Pancreas (tissue), 10 donors: ENCODE data around the gene XG. TPM values are rescaled to one million over a fixed set of nuclear protein-coding genes. Genes with fewer than 3 reads are reported as not detected.

Experiments used
- ATAC-seq, 4 donors: fragments of 200-7000 bp; cut with Tn5 transposase; one replicate each; pipeline versions ENCODE4 v1.8.0 to v1.9.1; 2020; ENCODE audit warnings: mild to moderate bottlenecking in 4 of 4, moderate library complexity in 4 of 4
- DNase-seq, 6 donors: peaks; one replicate each; pipeline ENCODE4 v3.0.0-alpha.2; 2020
- FAIRE-seq: peaks from 2 replicates; lab custom pipeline; 2012; peaks lifted over from hg19 to GRCh38; lab: Jason Lieb, UNC
- H3K27ac ChIP-seq, 4 donors: fragments of 200-600 bp; sonication (generic); 1 replicate in 3 of 4; 2 replicates in 1 of 4; pipeline versions ENCODE4 v1.5.0 to v1.8.0; 2020
- H3K27me3 ChIP-seq, 4 donors: fragments of 200-600 bp; one replicate each; pipeline ENCODE4 v1.8.0; 2021
- H3K36me3 ChIP-seq, 3 donors: fragments of 200-600 bp; sonication (generic) in 1 of 3; one replicate each; pipeline versions ENCODE4 v1.5.0 to v1.8.0; 2020 to 2021
- H3K4me1 ChIP-seq, 3 donors: fragments of 200-600 bp; one replicate each; pipeline ENCODE4 v1.8.0; 2021
- H3K4me3 ChIP-seq, 4 donors: fragments of 200-600 bp; sonication (generic) in 2 of 4; one replicate each; pipeline versions ENCODE4 v1.5.0 to v1.8.0; 2020 to 2021
- H3K9me3 ChIP-seq, 4 donors: fragments of 200-600 bp; one replicate each; pipeline ENCODE4 v1.8.0; 2021
- CTCF ChIP-seq, 4 donors: fragments of 200-600 bp; sonication (generic) in 3 of 4; IDR thresholded peaks; one replicate each; pipeline versions ENCODE4 v1.5.0 to v1.8.0; 2021; ENCODE audit warnings: antibody characterized with exemption in 4 of 4
- WGBS, 2 donors: extraction: QIAGEN DNeasy Blood & Tissue Kit; methylation state at CpG; one replicate each; pipeline ENCODE4 v1.1.7; 2013; 5-methylcytosine and 5-hydroxymethylcytosine counted together
- intact Hi-C, 3 donors: fragments of 100-400 bp; cut with DNase I; formaldehyde crosslinking; loops; one replicate each; pipeline versions ENCODE4 v1.11.1 to v1.14.2; 2022
- polyA plus RNA-seq, 2 donors: library from polyadenylated mRNA; stranded (reverse); fragments of 200-250 nt; gene quantifications; one replicate each; pipeline ENCODE4 v1.2.3, GENCODE V29; 2013
- total RNA-seq, 6 donors: library from RNA; stranded (reverse); fragmentation: NEBNext Ultra II Directional in 4 of 6; extraction: Animal tissue kit (Norgen Biotek cat#: 25700) in 4 of 6; gene quantifications; one replicate each; pipeline versions ENCODE4 v1.2.1 to v1.2.4, GENCODE V29; 2021 to 2023
- donor health status: healthy with polysubstance abuse.
- donor health status: DM: no; HTN: no; CAD: no; lungs with moderate emphysema.
- donor health status: DM: no; HTN: no; CAD: no.
- donor health status: control.
- donor health status: control.
- donor health status: Bipolar disorder and iron deficiency.
- donor health status: DM: yes; HTN: yes; CAD: no.
- donor health status: DM: no; HTN: no; CAD: no.
- donor health status: DM: no; HTN: no; CAD: no.
- donor health status: DM: yes; HTN: yes; CAD: no.

The XG gene
- total and polyA plus RNA-seq, 8 donors = 0.11 to 0.38 (median 0.22) TPM; not detected in 4

GRCh38 chrX:2828959-2829411 is 77.1 kb downstream of the XG start:
- no peak for TF ChIP-seq CTCF (IDR thresholded peaks at IDR 0.05)
- H3K36me3 ChIP-seq = no peaks in the 10 kb centered on the region
- intact Hi-C loops = loop anchor here in 1 of 3 donors (10.0 kb wide), 1 partner anchor 184 kb away; no protein-coding TSS in a partner anchor
- H3K27me3 ChIP-seq = no peaks in the 10 kb centered on the region
- WGBS, 2 donors = 0 to 1% methylated on average over 26 to 43 of the region's 44 CpGs
- FAIRE-seq (no peak), ATAC-seq (peak; percentile 60 to 76 (median 70)), DNase-seq (peak in 4 of 6 donors; percentile 22 to 81 (median 52))
- no peaks in the 10 kb centered on the region for H3K9me3 ChIP-seq
- no peak overlapping the region for H3K27ac ChIP-seq
- peak overlapping the region; percentile 18 to 49 (median 34) for H3K4me3 ChIP-seq
- no peaks in the 10 kb centered on the region for H3K4me1 ChIP-seq

DNA sequence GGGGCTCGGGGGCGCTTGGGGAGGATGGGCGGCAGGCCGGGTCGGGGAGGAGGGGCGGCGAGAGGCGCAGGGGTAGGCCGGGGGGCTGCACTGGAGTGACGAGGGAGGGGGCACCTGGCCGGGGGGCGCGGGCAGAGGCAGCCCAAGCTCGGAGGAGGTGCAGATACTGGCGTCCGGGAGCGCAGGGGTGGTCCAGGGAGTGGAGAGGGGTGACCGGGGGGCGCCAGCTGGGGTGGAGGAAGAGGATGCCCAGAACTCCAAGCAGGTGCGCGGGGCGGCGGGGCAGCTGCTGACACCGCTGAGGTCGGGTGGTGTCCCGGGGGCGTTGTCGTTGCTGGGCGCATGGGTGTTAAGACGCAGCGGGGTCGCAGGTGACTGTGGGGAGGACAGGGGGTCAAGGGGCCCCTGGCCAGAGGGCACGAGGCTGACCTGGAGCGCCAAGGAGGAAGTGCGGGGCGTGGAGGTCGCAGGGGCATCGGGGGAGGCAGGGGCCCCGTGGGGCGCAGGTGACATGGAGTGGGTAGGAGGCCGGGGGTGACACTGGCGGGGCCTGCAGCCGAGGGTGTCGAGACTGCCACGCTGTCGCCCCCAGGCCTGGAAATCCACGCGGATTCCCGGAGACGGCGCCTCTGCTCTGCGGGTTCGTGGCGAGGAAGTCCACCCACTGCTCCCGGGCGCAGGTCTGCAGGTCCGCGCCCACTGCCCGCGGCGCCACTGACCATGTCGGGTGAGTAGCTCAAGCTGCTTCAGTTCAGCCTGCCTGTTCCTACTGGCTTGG is 77.8 kb downstream of the XG start:
- FAIRE-seq (no peak), DNase-seq (peak in 4 of 6 donors; percentile 16 to 79 (median 46)), ATAC-seq (peak; percentile 5 to 23 (median 10))
- Histone ChIP-seq H3K4me1 (no peaks in the 10 kb centered on the region), H3K4me3 (peak overlapping the region in 3 of 4 donors; percentile 24 to 49 (median 45)), H3K27me3 (no peaks in the 10 kb centered on the region), H3K27ac (no peak overlapping the region), H3K36me3 (no peaks in the 10 kb centered on the region), H3K9me3 (no peaks in the 10 kb centered on the region)
- 24% methylated on average over 53 to 62 of the region's 62 CpGs for WGBS, 2 donors
- intact Hi-C loops = loop anchor here in 1 of 3 donors (10.0 kb wide), 1 partner anchor 185 kb away; no protein-coding TSS in a partner anchor
- TF ChIP-seq CTCF (IDR thresholded peaks at IDR 0.05) = no peak

DNA sequence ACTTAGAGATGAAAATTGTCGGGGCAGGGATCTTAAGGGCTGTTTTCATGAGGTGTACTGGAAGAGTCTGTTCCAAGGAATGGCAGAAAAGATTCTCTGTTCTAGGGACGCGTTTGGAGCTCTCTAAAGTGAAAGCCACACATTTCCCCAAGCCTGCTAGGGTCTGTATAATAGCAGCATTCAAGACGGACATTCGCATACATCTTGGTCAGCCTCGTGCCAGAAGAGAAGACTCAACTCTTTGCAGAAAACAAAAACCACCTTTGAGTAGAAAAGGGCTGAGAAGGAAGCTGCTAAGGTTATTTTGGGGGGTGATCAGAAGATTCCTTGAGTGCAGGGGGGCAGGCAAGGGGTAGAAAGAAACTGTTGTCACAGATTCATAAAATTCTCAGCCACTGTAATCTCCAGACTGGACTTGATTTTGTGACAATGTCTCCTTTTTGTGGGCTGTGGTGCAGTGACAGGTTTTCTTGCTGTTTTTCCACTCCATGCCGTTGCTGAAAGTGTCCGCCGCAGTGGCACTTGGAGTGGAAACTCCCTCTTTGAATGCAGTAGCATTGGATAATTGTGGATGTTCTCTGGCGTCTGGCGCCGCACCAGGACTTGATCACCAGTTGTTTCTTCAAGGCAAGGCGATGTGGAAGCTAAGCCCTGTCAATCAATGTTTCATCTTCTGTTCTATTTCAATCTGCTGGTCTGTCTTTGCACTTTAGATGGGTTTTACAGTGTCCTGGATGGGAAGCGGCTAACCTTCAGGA is 79.8 kb downstream of the XG start:
- H3K36me3 ChIP-seq = no peaks in the 10 kb centered on the region
- no peak overlapping the region for H3K27ac ChIP-seq
- no peaks in the 10 kb centered on the region for H3K9me3 ChIP-seq
- TF ChIP-seq CTCF (IDR thresholded peaks at IDR 0.05) = no peak
- H3K4me3 ChIP-seq = no peak overlapping the region
- intact Hi-C loops = no loop called here
- no peak for DNase-seq
- H3K4me1 ChIP-seq = no peaks in the 10 kb centered on the region
- FAIRE-seq = no peak
- 95 to 96% methylated on average over 14 of the region's 14 CpGs for WGBS, 2 donors
- no peaks in the 10 kb centered on the region for H3K27me3 ChIP-seq
- ATAC-seq = no peak

- Histone ChIP-seq H3K36me3 (no peaks in the 10 kb centered on the region), H3K9me3 (no peaks in the 10 kb centered on the region), H3K4me1 (no peaks in the 10 kb centered on the region), H3K27me3 (no peaks in the 10 kb centered on the region), H3K27ac (no peak overlapping the region), H3K4me3 (no peak overlapping the region)
- intact Hi-C loops = no loop called here
- no peak for FAIRE-seq
- no peak for TF ChIP-seq CTCF (IDR thresholded peaks at IDR 0.05)
- WGBS, 2 donors = 98% methylated on average over 2 of the region's 2 CpGs
- DNase-seq = no peak
- ATAC-seq = no peak
Observed at GRCh38 chrX:2837961-2838360, 86.1 kb downstream of the XG start.
